GM19328 (cell line): Measurements from ENCODE around the gene BOK.

Experiments
- ATAC-seq: cut with Tn5 transposase; IDR thresholded peaks from one replicate; pipeline ENCODE4 v1.9.1; 2021; ENCODE audit warnings: mild to moderate bottlenecking, moderate library complexity; ENCODE audit not compliant: unreplicated experiment

Gene BOK

GRCh38 chr2:241618829-241619228, 60.3 kb downstream of the BOK start:
- ATAC-seq = no peak

GRCh38 chr2:241619597-241620418, 61.3 kb downstream of the BOK start:
- ATAC-seq = no peak

- no peak for ATAC-seq
Measured at GRCh38 chr2:241620419-241620769, 61.8 kb downstream of the BOK start.
